ENCODE measurements around the gene SLC23A2. TPM values are rescaled to one million over a fixed set of nuclear protein-coding genes. Genes with fewer than 3 reads are reported as not detected.
"Not testable (repeated sequence)": the region's sequence is repeated elsewhere in the genome, so short reads cannot be mapped to it uniquely, and the experiment has no call there.

Gene SLC23A2
- total RNA-seq, 4 donors from 2014 or later = 5.0 to 11.6 (median 7.9) TPM

GRCh38 chr20:4854561-4854901 lies 146.8 kb downstream of the SLC23A2 start:
- intact Hi-C loops (cut with DNase I; ENCODE audit: low total_unique reads) (no loop called here), in situ Hi-C loops (cut with MboI; ENCODE audit: low pct_ligation_motif_present in 1 of 4, low pct_unique_long_range_greater_than_20kb in 1 of 4, low sequenced_read_pairs in 3 of 4) (no loop called here)
- TF ChIP-seq POLR2AphosphoS5 (IDR thresholded peaks at IDR 0.05) (no peak), CTCF (IDR thresholded peaks at IDR 0.05) (no peak), EP300 (IDR thresholded peaks at IDR 0.05; ENCODE audit: low read depth) (no peak), POLR2A (IDR thresholded peaks at IDR 0.05) (no peak)
- WGBS, 2 donors (ENCODE audit: low coverage in 1 of 2) = 77 to 80% methylated on average over 1 to 4 of the region's 4 CpGs
- no peak for DNase-seq
- peaks cover 0 to 14% (median 1%) of the 10 kb centered on the region in 4 donors for H3K36me3 ChIP-seq
- no peak overlapping the region for H3K27ac ChIP-seq
- H3K9me3 ChIP-seq = no peaks in the 10 kb centered on the region
- H3K4me3 ChIP-seq = no peak overlapping the region
- no peaks in the 10 kb centered on the region for H3K27me3 ChIP-seq
- H3K4me1 ChIP-seq = no peaks in the 10 kb centered on the region

GRCh38 chr20:4853757-4854560 lies 147.4 kb downstream of the SLC23A2 start:
- intact Hi-C loops (cut with DNase I; ENCODE audit: low total_unique reads) (no loop called here), in situ Hi-C loops (cut with MboI; ENCODE audit: low pct_ligation_motif_present in 1 of 4, low pct_unique_long_range_greater_than_20kb in 1 of 4, low sequenced_read_pairs in 3 of 4) (no loop called here)
- DNase-seq = no peak
- Histone ChIP-seq H3K27me3 (no peaks in the 10 kb centered on the region), H3K27ac (no peak overlapping the region), H3K36me3 (peaks cover 0 to 8% (median 0%) of the 10 kb centered on the region in 4 donors), H3K4me3 (no peak overlapping the region), H3K9me3 (no peaks in the 10 kb centered on the region), H3K4me1 (no peaks in the 10 kb centered on the region)
- 85% methylated on average over 9 of the region's 9 CpGs; no CpG with 5 or more reads in 1 of the 2 donors for WGBS, 2 donors (ENCODE audit: low coverage in 1 of 2)
- TF ChIP-seq CTCF (IDR thresholded peaks at IDR 0.05) (no peak), EP300 (IDR thresholded peaks at IDR 0.05; ENCODE audit: low read depth) (no peak), POLR2A (IDR thresholded peaks at IDR 0.05) (no peak)

GRCh38 chr20:4853004-4853403 lies 148.3 kb downstream of the SLC23A2 start:
- Histone ChIP-seq H3K4me3 (no peak overlapping the region), H3K27ac (no peak overlapping the region), H3K4me1 (no peaks in the 10 kb centered on the region), H3K27me3 (no peaks in the 10 kb centered on the region), H3K9me3 (no peaks in the 10 kb centered on the region), H3K36me3 (no peaks in the 10 kb centered on the region)
- TF ChIP-seq CTCF (IDR thresholded peaks at IDR 0.05) (no peak), POLR2A (IDR thresholded peaks at IDR 0.05) (no peak), EP300 (IDR thresholded peaks at IDR 0.05; ENCODE audit: low read depth) (no peak), POLR2AphosphoS5 (IDR thresholded peaks at IDR 0.05) (no peak)
- in situ Hi-C loops (cut with MboI; ENCODE audit: low pct_ligation_motif_present in 1 of 4, low pct_unique_long_range_greater_than_20kb in 1 of 4, low sequenced_read_pairs in 3 of 4) (no loop called here), intact Hi-C loops (cut with DNase I; ENCODE audit: low total_unique reads) (no loop called here)
- DNase-seq = no peak
- WGBS, 2 donors (ENCODE audit: low coverage in 1 of 2) = 95 to 100% methylated on average over 1 to 15 of the region's 15 CpGs

- H3K36me3 ChIP-seq = no peaks in the 10 kb centered on the region
- H3K9me3 ChIP-seq = no peaks in the 10 kb centered on the region
- no peaks in the 10 kb centered on the region for H3K4me1 ChIP-seq
- WGBS, 2 donors (ENCODE audit: low coverage in 1 of 2) = 95% methylated on average over 4 to 5 of the region's 5 CpGs
- in situ Hi-C loops (cut with MboI; ENCODE audit: low pct_ligation_motif_present in 1 of 4, low pct_unique_long_range_greater_than_20kb in 1 of 4, low sequenced_read_pairs in 3 of 4) = no loop called here
- no peak overlapping the region for H3K4me3 ChIP-seq
- no peaks in the 10 kb centered on the region for H3K27me3 ChIP-seq
- TF ChIP-seq EP300 (IDR thresholded peaks at IDR 0.05; ENCODE audit: low read depth) (no peak), CTCF (IDR thresholded peaks at IDR 0.05) (no peak), POLR2AphosphoS5 (IDR thresholded peaks at IDR 0.05) (no peak), POLR2A (IDR thresholded peaks at IDR 0.05) (no peak)
- DNase-seq = no peak
- intact Hi-C loops (cut with DNase I; ENCODE audit: low total_unique reads) = no loop called here
- no peak overlapping the region for H3K27ac ChIP-seq
Measured at GRCh38 chr20:4850960-4851359, 150.3 kb downstream of the SLC23A2 start.

- intact Hi-C loops (cut with DNase I; ENCODE audit: low total_unique reads); H3K27me3 ChIP-seq; in situ Hi-C loops (cut with MboI; ENCODE audit: low pct_ligation_motif_present in 1 of 4, low pct_unique_long_range_greater_than_20kb in 1 of 4, low sequenced_read_pairs in 3 of 4); DNase-seq; H3K4me1 ChIP-seq; H3K4me3 ChIP-seq; H3K36me3 ChIP-seq; H3K27ac ChIP-seq; H3K9me3 ChIP-seq: not testable (repeated sequence)
- WGBS, 2 donors (ENCODE audit: low coverage in 1 of 2) = 94 to 96% methylated on average over 2 to 3 of the region's 3 CpGs
Measured at GRCh38 chr20:4848829-4849228, 152.5 kb downstream of the SLC23A2 start.
